Breast epithelium (tissue), 4 donors: ENCODE results near the gene SNX24. TPM values are rescaled to one million over a fixed set of nuclear protein-coding genes. Genes with fewer than 3 reads are reported as not detected.
"Not testable (repeated sequence)": the region's sequence is repeated elsewhere in the genome, so short reads cannot be mapped to it uniquely, and the experiment has no call there.

Experiments
- DNase-seq, 2 donors: peaks; one replicate each; pipeline ENCODE4 v3.0.0-alpha.2; 2019; ENCODE audit warnings: low spot score in 2 of 2
- H3K27ac ChIP-seq, 2 donors: fragments of 200-600 bp; sonication (generic) in 1 of 2; one replicate each; pipeline ENCODE4 v1.5.1; 2016 to 2019; ENCODE audit warnings: mild to moderate bottlenecking in 1 of 2
- H3K27me3 ChIP-seq, 2 donors: fragments of 200-600 bp; sonication (generic) in 1 of 2; one replicate each; pipeline versions ENCODE4 v1.5.1 to v1.6.0; 2017 to 2019; ENCODE audit warnings: control low read depth in 1 of 2, mild to moderate bottlenecking in 1 of 2
- H3K36me3 ChIP-seq: fragments of 200-600 bp; one replicate; pipeline ENCODE4 v1.5.1; 2019
- H3K4me1 ChIP-seq, 2 donors: fragments of 200-600 bp; sonication (generic); one replicate each; pipeline ENCODE4 v1.5.1; 2016 to 2019; ENCODE audit warnings: control low read depth in 1 of 2
- H3K4me3 ChIP-seq, 3 donors: fragments of 200-600 bp; sonication (generic); 1 replicate in 2 of 3; 2 replicates in 1 of 3; pipeline ENCODE4 v1.5.1; 2016 to 2019; ENCODE audit warnings: mild to moderate bottlenecking in 3 of 3, moderate library complexity in 2 of 3
- H3K9me3 ChIP-seq, 2 donors: fragments of 200-600 bp; sonication (generic) in 1 of 2; one replicate each; pipeline ENCODE4 v1.5.1; 2016 to 2019; ENCODE audit warnings: control low read depth in 1 of 2
- POLR2A ChIP-seq: fragments of 450-650 bp; IDR thresholded peaks from one replicate; pipeline ENCODE4 v1.6.1; 2016; ENCODE audit warnings: antibody characterized with exemption, mild to moderate bottlenecking, moderate library complexity
- POLR2AphosphoS5 ChIP-seq, 3 donors: sonication (generic); formaldehyde crosslinking; IDR thresholded peaks; one replicate each; pipeline ENCODE4 v1.6.1; 2017; ENCODE audit warnings: antibody characterized with exemption in 3 of 3
- intact Hi-C: fragments of 100-400 bp; cut with DNase I; formaldehyde crosslinking; loops from one replicate; pipeline ENCODE4 v1.15.1; 2023; ENCODE audit warnings: low total_unique reads
- total RNA-seq, 3 donors: library from RNA; depleted of rRNA; stranded (reverse); fragments of >200 nt; gene quantifications; one replicate each; pipeline ENCODE4 v1.1.0, GENCODE V29; 2016
- TF ChIP-seq, protein P1 (sequence below), 3 donors: fragments of 450-650 bp; IDR thresholded peaks; one replicate each; pipeline ENCODE4 v1.5.1; 2016 to 2017; ENCODE audit warnings: antibody characterized with exemption in 3 of 3, mild to moderate bottlenecking in 3 of 3, moderate library complexity in 3 of 3

The SNX24 gene
- total RNA-seq, 3 donors from 2014 or later, result 13.1 to 18.4 (median 15.4) TPM

DNA sequence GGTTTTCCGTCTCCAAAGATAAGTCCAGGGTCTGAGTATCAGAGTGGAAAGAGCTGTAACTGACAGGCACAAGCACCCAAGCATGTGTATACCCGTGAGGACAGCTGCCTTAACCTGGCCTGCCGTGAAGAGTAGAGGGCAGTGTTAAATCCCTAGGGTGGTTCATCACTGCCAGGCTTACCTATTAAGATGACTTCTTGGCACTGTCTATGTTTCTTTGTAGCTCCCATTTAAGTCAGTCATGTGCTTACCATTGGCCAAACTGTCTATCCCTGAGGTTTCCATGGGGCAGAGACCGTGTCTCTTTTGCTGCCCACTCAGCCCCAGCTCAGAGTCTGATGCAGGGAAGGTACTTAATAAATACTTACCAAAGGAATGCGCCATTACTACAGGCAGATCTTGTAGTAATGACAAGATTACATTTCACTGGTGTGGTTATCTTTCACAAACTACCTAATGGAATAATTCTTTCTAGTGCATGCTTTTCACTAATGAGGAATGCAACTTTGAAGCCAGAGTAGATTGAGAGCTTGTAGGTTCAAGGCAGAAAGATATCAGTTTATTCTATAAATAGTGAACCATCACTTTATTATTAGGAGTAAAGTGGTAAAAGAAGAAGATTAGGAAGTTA, 64.2 kb downstream of the SNX24 start:
- no peak for DNase-seq
- intact Hi-C loops, result no loop called here
- no peak overlapping the region for H3K27ac ChIP-seq

DNA sequence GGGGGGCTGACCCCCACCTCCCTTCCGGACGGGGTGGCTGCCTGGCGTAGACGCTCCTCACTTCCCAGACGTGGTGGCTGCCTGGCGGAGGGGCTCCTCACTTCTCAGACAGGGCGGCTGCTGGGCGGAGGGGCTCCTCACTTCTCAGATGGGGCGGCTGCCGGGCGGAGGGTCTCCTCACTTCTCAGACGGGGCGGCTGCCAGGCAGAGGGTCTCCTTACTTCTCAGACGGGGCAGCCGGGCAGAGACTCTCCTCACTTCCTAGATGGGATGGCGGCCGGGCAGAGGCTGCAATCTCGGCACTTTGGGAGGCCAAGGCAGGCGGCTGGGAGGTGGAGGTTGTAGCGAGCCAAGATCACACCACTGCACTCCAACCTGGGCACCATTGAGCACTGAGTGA, 68.0 kb downstream of the SNX24 start:
- H3K9me3 ChIP-seq, H3K4me1 ChIP-seq, DNase-seq, H3K27me3 ChIP-seq, H3K4me3 ChIP-seq, H3K36me3 ChIP-seq, intact Hi-C loops, H3K27ac ChIP-seq: not testable (repeated sequence)

More for the DNA sequence above, 64.2 kb downstream of the SNX24 start:
- no peak overlapping the region for H3K4me3 ChIP-seq
- no peaks in the 10 kb centered on the region for H3K36me3 ChIP-seq
- H3K27me3 ChIP-seq, result no peaks in the 10 kb centered on the region
- no peaks in the 10 kb centered on the region for H3K4me1 ChIP-seq
- no peak for TF ChIP-seq POLR2AphosphoS5 (IDR thresholded peaks at IDR 0.05)
- TF ChIP-seq, protein P1, sequence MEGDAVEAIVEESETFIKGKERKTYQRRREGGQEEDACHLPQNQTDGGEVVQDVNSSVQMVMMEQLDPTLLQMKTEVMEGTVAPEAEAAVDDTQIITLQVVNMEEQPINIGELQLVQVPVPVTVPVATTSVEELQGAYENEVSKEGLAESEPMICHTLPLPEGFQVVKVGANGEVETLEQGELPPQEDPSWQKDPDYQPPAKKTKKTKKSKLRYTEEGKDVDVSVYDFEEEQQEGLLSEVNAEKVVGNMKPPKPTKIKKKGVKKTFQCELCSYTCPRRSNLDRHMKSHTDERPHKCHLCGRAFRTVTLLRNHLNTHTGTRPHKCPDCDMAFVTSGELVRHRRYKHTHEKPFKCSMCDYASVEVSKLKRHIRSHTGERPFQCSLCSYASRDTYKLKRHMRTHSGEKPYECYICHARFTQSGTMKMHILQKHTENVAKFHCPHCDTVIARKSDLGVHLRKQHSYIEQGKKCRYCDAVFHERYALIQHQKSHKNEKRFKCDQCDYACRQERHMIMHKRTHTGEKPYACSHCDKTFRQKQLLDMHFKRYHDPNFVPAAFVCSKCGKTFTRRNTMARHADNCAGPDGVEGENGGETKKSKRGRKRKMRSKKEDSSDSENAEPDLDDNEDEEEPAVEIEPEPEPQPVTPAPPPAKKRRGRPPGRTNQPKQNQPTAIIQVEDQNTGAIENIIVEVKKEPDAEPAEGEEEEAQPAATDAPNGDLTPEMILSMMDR (IDR thresholded peaks at IDR 0.05), result no peak
- no peak for TF ChIP-seq POLR2A
- H3K9me3 ChIP-seq, result no peaks in the 10 kb centered on the region

DNA sequence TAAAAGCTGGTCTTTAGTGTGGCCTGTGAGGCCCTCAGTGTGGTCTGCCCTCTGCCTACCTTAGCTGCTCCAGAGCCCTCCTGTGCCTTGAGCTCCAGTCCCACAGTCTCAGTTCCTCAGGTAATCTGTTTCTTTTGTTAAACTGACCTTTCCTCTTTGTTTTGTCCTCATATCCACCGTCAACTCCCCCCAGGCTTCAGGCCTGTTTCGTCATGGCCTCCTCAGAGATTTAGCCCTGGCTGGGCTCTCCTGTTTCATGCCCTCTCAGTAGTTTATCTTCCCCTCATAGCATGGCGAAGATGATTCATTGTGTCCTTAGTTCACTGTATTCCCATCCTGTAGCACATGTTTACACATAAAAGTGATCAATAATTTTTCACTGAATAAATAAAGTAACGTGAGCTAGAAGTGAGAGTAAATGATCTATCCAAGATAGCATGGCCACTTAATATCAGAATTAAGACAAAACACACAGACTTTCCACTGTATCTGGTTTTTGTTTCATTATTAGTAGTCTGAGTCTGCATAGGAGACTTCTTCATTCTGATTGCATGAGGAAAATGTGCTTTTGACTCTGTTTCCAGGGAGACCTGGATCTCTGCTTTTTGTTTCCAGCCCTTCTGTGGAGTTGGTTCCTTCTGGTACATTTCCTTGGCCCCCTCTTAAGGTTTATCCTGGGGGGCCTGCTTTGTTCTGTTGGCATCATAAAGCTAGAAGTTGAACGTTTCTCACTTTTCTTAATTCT, 70.5 kb downstream of the SNX24 start:
- H3K4me3 ChIP-seq, result no peak overlapping the region
- H3K27me3 ChIP-seq, result no peaks in the 10 kb centered on the region
- no peak for DNase-seq
- H3K4me1 ChIP-seq, result no peaks in the 10 kb centered on the region
- no peak for TF ChIP-seq POLR2AphosphoS5 (IDR thresholded peaks at IDR 0.05)
- TF ChIP-seq, protein P1 (IDR thresholded peaks at IDR 0.05), result no peak
- TF ChIP-seq POLR2A, result no peak
- no peaks in the 10 kb centered on the region for H3K9me3 ChIP-seq
- no peaks in the 10 kb centered on the region for H3K36me3 ChIP-seq
- intact Hi-C loops, result no loop called here
- H3K27ac ChIP-seq, result no peak overlapping the region

DNA sequence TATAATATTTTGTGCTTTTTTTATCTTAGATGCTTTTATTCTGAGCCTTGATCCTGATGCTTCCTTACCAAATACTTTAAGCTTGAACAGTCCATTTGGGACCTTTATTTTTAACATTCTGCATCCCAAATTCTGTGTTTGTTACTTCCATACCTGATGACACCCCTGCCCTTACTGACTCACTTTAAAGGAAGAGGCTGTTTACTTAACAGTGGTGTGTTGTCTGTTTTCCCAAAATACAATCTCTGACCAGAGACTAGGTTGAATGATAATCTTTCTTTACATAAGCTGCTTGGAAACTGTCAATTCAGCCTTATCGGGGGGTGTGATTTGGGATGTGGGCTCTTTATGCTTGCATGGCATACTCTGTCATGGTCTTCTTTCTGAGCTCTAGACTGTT, 71.1 kb downstream of the SNX24 start:
- DNase-seq, result no peak
- H3K27me3 ChIP-seq, result no peaks in the 10 kb centered on the region
- no peaks in the 10 kb centered on the region for H3K9me3 ChIP-seq
- H3K27ac ChIP-seq, result no peak overlapping the region
- intact Hi-C loops, result no loop called here
- H3K4me1 ChIP-seq, result no peaks in the 10 kb centered on the region
- TF ChIP-seq POLR2AphosphoS5 (IDR thresholded peaks at IDR 0.05) (no peak), POLR2A (no peak)
- TF ChIP-seq, protein P1 (IDR thresholded peaks at IDR 0.05), result no peak
- no peak overlapping the region for H3K4me3 ChIP-seq
- H3K36me3 ChIP-seq, result no peaks in the 10 kb centered on the region

DNA sequence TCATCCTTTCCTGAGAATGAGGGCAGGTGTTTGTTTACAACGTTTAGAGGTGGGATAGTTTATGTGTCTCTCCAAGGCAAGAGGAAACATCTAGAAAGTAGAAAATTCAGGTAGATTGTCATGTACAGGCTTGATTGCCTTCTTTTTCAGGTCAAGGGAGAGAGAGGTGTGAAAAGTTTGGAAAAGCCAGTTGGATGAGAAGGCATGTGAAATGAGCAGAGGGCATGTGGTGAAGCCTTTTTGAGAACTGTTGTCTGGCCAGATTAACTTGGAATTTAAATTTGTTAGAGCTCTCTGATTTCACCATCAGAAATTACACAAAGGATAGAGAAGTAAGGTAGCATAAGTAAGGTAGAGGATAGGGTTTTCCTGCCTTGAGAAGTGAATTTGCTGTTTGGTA, 74.6 kb downstream of the SNX24 start:
- DNase-seq, result no peak
- H3K27ac ChIP-seq, result no peak overlapping the region
- TF ChIP-seq POLR2AphosphoS5 (IDR thresholded peaks at IDR 0.05) (no peak), POLR2A (no peak)
- TF ChIP-seq, protein P1 (IDR thresholded peaks at IDR 0.05), result no peak
- H3K9me3 ChIP-seq, result no peaks in the 10 kb centered on the region
- H3K4me1 ChIP-seq, result no peaks in the 10 kb centered on the region
- H3K27me3 ChIP-seq, result no peaks in the 10 kb centered on the region
- intact Hi-C loops, result no loop called here
- H3K4me3 ChIP-seq, result no peak overlapping the region
- no peaks in the 10 kb centered on the region for H3K36me3 ChIP-seq
